HL-60 (cell line): ENCODE results near the gene FAR1.
"Not testable (repeated sequence)": the region's sequence is repeated elsewhere in the genome, so short reads cannot be mapped to it uniquely, and the experiment has no call there.

ENCODE experiments used
- DNase-seq, 2 experiments: peaks; one replicate each; pipeline ENCODE4 v3.0.0-alpha.2; 2010 to 2020; ENCODE audit warnings: low read depth in 1 of 2, low spot score in 1 of 2
- H3K27ac ChIP-seq: fragments of 250-450 bp; sonication (Bioruptor Pico); replicated peaks from 2 replicates; pipeline ENCODE4 v1.5.1; 2020; ENCODE audit warnings: mild to moderate bottlenecking, moderate library complexity
- H3K27me3 ChIP-seq: fragments of 250-450 bp; sonication (Bioruptor Pico); 2 replicates; pipeline ENCODE4 v1.5.1; 2021; ENCODE audit warnings: mild to moderate bottlenecking, moderate library complexity; ENCODE audit not compliant: insufficient read depth, poor library complexity, severe bottlenecking
- H3K4me3 ChIP-seq: replicated peaks from 2 replicates; pipeline ENCODE4 v1.5.1; 2011; ENCODE audit warnings: mild to moderate bottlenecking, control low read depth, low read length; ENCODE audit not compliant: insufficient read depth
- CTCF ChIP-seq: IDR thresholded peaks from one replicate; pipeline ENCODE4 v1.5.1; 2011; ENCODE audit warnings: low read length, control low read depth, inconsistent platforms; ENCODE audit not compliant: insufficient read depth
- GABPA ChIP-seq: IDR thresholded peaks from 2 replicates; pipeline ENCODE4 v1.6.1; 2012; ENCODE audit warnings: low read depth
- POLR2AphosphoS5 ChIP-seq: IDR thresholded peaks from 2 replicates; pipeline ENCODE4 v1.6.1; 2012; ENCODE audit warnings: low read depth
- REST ChIP-seq: IDR thresholded peaks from 2 replicates; pipeline ENCODE4 v1.6.1; 2012; ENCODE audit warnings: low read depth; ENCODE audit not compliant: insufficient replicate concordance
- SPI1 ChIP-seq: IDR thresholded peaks from 2 replicates; pipeline ENCODE4 v1.6.1; 2012; ENCODE audit warnings: low read depth, mild to moderate bottlenecking, borderline replicate concordance

FAR1 gene

GRCh38 chr11:13734530-13734929, 66.1 kb downstream of the FAR1 start:
- Histone ChIP-seq H3K27ac (no peak overlapping the region), H3K27me3 (no peaks in the 10 kb centered on the region), H3K4me3 (no peak overlapping the region)
- TF ChIP-seq GABPA = no peak
- TF ChIP-seq CTCF = no peak
- no peak for TF ChIP-seq SPI1
- TF ChIP-seq REST = no peak
- TF ChIP-seq POLR2AphosphoS5 = no peak
- DNase-seq = no peak

- no peak for DNase-seq
- no peaks in the 10 kb centered on the region for H3K27me3 ChIP-seq
- H3K27ac ChIP-seq = no peak overlapping the region
- no peak overlapping the region for H3K4me3 ChIP-seq
- no peak for TF ChIP-seq CTCF
- no peak for TF ChIP-seq GABPA
- no peak for TF ChIP-seq POLR2AphosphoS5
- peak; percentile 60 for TF ChIP-seq SPI1
- TF ChIP-seq REST = no peak
Measured at GRCh38 chr11:13745165-13745564, 76.7 kb downstream of the FAR1 start.

GRCh38 chr11:13753316-13753715, 84.8 kb downstream of the FAR1 start:
- peak; percentile 33; the same call in 1 of the 2 replicates for TF ChIP-seq SPI1
- DNase-seq, H3K27ac ChIP-seq, H3K27me3 ChIP-seq, H3K4me3 ChIP-seq: not testable (repeated sequence)

- Histone ChIP-seq H3K4me3 (no peak overlapping the region), H3K27me3 (no peaks in the 10 kb centered on the region), H3K27ac (no peak overlapping the region)
- no peak for DNase-seq
- TF ChIP-seq GABPA = no peak
- no peak for TF ChIP-seq CTCF
- TF ChIP-seq POLR2AphosphoS5 = no peak
- TF ChIP-seq SPI1 = no peak
- TF ChIP-seq REST = no peak
Measured at GRCh38 chr11:13759050-13759449, 90.6 kb downstream of the FAR1 start.
